HepG2 (cell line): ENCODE measurements around the gene MLYCD. TPM values are rescaled to one million over a fixed set of nuclear protein-coding genes. Genes with fewer than 3 reads are reported as not detected.

Experiments
- ATAC-seq: fragments of 200-7000 bp; cut with Tn5 transposase; 3 replicates; pipeline ENCODE4 v1.9.1; 2020; ENCODE audit warnings: mild to moderate bottlenecking, moderate library complexity
- BruUV-seq: library from RNA; stranded (reverse); fragments of 400-500 nt; replicated peaks from 2 replicates; lab custom pipeline; 2021; lab: Mats Ljungman, UMichigan
- CTCF ChIA-PET: fragments of 300-600 bp; formaldehyde crosslinking; extraction: SDS; loops from one replicate; lab custom pipeline; 2021; ENCODE audit warnings: low total read pairs, inconsistent platforms, low intra/inter-chr PET ratio; lab: Yijun Ruan, JAX
- POLR2A ChIA-PET: fragments of 350-600 bp; sonication (Branson Sonifier 250); formaldehyde crosslinking; loops from one replicate; lab custom pipeline; 2020; ENCODE audit warnings: antibody characterized with exemption, inconsistent platforms; lab: Yijun Ruan, JAX
- DNase-seq: peaks from one replicate; pipeline ENCODE4 v3.0.0-alpha.2; 2015; ENCODE audit warnings: low spot score
- FAIRE-seq: peaks from 3 replicates; lab custom pipeline; 2011; peaks lifted over from hg19 to GRCh38; lab: Jason Lieb, UNC
- H2AFZ ChIP-seq: one replicate; pipeline ENCODE4 v1.6.1; 2011; ENCODE audit warnings: low read length, inconsistent platforms
- H3K27ac ChIP-seq: fragments of 300-600 bp; 3 replicates; pipeline ENCODE4 v1.8.0; 2011; ENCODE audit warnings: mixed run types, mild to moderate bottlenecking, mixed read lengths, low read length, inconsistent platforms; ENCODE audit not compliant: insufficient read depth; ENCODE audit errors: extremely low read length
- H3K27me3 ChIP-seq, 2 experiments: fragments of 200-600 bp in 1 of 2; 2 replicates in 1 of 2; 3 replicates in 1 of 2; pipeline versions ENCODE4 v1.6.0 to v1.8.0; 2011; ENCODE audit warnings: low read length in 2 of 2, mild to moderate bottlenecking in 2 of 2, moderate library complexity in 2 of 2, inconsistent platforms in 1 of 2; ENCODE audit not compliant: insufficient read depth in 2 of 2, control insufficient read depth in 1 of 2
- H3K36me3 ChIP-seq, 2 experiments: fragments of 200-600 bp in 1 of 2; replicated peaks in 1 of 2; 2 replicates in 1 of 2; 3 replicates in 1 of 2; pipeline versions ENCODE4 v1.5.1 to v1.8.0; 2011; ENCODE audit warnings: low read length in 2 of 2, inconsistent platforms in 1 of 2; ENCODE audit not compliant: insufficient read depth in 2 of 2, control insufficient read depth in 1 of 2
- H3K4me1 ChIP-seq: 2 replicates; pipeline ENCODE4 v1.5.1; 2012; ENCODE audit warnings: low read length, inconsistent platforms; ENCODE audit not compliant: insufficient read depth
- H3K4me2 ChIP-seq: 2 replicates; pipeline ENCODE4 v1.6.0; 2011; ENCODE audit warnings: low read depth, low read length, inconsistent platforms
- H3K4me3 ChIP-seq, 3 experiments: fragments of 200-600 bp in 1 of 3; sonication (generic), shearing (Covaris generic) in 1 of 3; replicated peaks in 1 of 3; 2 replicates each; pipeline ENCODE4 v1.5.1; 2011 to 2016; ENCODE audit warnings: low read length in 3 of 3, inconsistent platforms in 2 of 3, low read depth in 2 of 3, mild to moderate bottlenecking in 2 of 3, control low read depth in 1 of 3, mixed read lengths in 1 of 3; ENCODE audit not compliant: insufficient read depth in 1 of 3
- H3K79me2 ChIP-seq: one replicate; pipeline ENCODE4 v1.6.1; 2011; ENCODE audit warnings: low read length, inconsistent platforms; ENCODE audit not compliant: insufficient read depth
- H3K9ac ChIP-seq: 2 replicates; pipeline ENCODE4 v1.6.0; 2011; ENCODE audit warnings: mild to moderate bottlenecking, low read depth, low read length, inconsistent platforms; ENCODE audit not compliant: insufficient read depth
- H3K9me3 ChIP-seq: 2 replicates; pipeline ENCODE4 v1.5.1; 2012; ENCODE audit warnings: mild to moderate bottlenecking, low read length
- H4K20me1 ChIP-seq: 2 replicates; pipeline ENCODE4 v1.6.0; 2011; ENCODE audit warnings: inconsistent platforms, mild to moderate bottlenecking, low read length, moderate library complexity; ENCODE audit not compliant: insufficient read depth
- ARNTL ChIP-seq: sonication (generic); formaldehyde crosslinking; IDR thresholded peaks from 2 replicates; pipeline ENCODE4 v1.4.0; 2020; ENCODE audit warnings: mild to moderate bottlenecking, missing genetic modification reagents
- ASH2L ChIP-seq: fragments of 300-600, 200-600 bp; sonication (generic); IDR thresholded peaks from 2 replicates; pipeline ENCODE4 v1.7.0; 2017; ENCODE audit warnings: low read depth, mild to moderate bottlenecking, moderate library complexity, mixed read lengths, low read length; ENCODE audit not compliant: insufficient read length
- EP300 ChIP-seq, 3 experiments: sonication (generic) in 1 of 3; formaldehyde crosslinking in 1 of 3; IDR thresholded peaks; 2 replicates each; pipeline versions ENCODE4 v1.5.1 to v1.6.1; 2011 to 2020; ENCODE audit warnings: low read depth in 2 of 3, low read length in 2 of 3, borderline replicate concordance in 1 of 3, improper control_type of control experiment in 1 of 3, mild to moderate bottlenecking in 1 of 3, missing genetic modification reagents in 1 of 3, moderate library complexity in 1 of 3
- ETV5 ChIP-seq: IDR thresholded peaks from 2 replicates; pipeline ENCODE4 v1.6.1; 2018; ENCODE audit warnings: missing biosample characterization, missing genetic modification reagents, inconsistent platforms, borderline replicate concordance
- FOXA3 ChIP-seq: IDR thresholded peaks from 2 replicates; pipeline ENCODE4 v1.6.1; 2016; ENCODE audit warnings: missing genetic modification reagents, missing compliant biosample characterization
- PRPF4 ChIP-seq: fragments of 200-400 bp; formaldehyde crosslinking; IDR thresholded peaks from 2 replicates; pipeline ENCODE4 v1.6.1; 2016; ENCODE audit warnings: low read length, low read depth; ENCODE audit not compliant: poor library complexity, severe bottlenecking
- RBAK ChIP-seq: sonication (generic); formaldehyde crosslinking; IDR thresholded peaks from 2 replicates; pipeline ENCODE4 v1.5.1; 2020; ENCODE audit warnings: mild to moderate bottlenecking, missing genetic modification reagents
- SMC3 ChIP-seq: IDR thresholded peaks from 2 replicates; pipeline ENCODE4 v1.6.1; 2011; ENCODE audit warnings: low read length, improper control_type of control experiment
- TBX3 ChIP-seq: fragments of 450-650 bp; IDR thresholded peaks from 2 replicates; pipeline ENCODE4 v1.6.1; 2017; ENCODE audit warnings: antibody characterized with exemption, mild to moderate bottlenecking, inconsistent platforms, borderline replicate concordance
- TEAD3 ChIP-seq: optimal IDR thresholded peaks from 2 replicates; pipeline ENCODE3; 2016; ENCODE audit warnings: borderline replicate concordance
- YEATS2 ChIP-seq: sonication (generic); formaldehyde crosslinking; IDR thresholded peaks from 2 replicates; pipeline ENCODE4 v1.4.0; 2020; ENCODE audit warnings: missing genetic modification reagents, borderline replicate concordance
- ZBTB20 ChIP-seq: sonication (generic); formaldehyde crosslinking; IDR thresholded peaks from 2 replicates; pipeline ENCODE4 v1.8.1; 2023; ENCODE audit warnings: missing genetic modification reagents, low read depth, mild to moderate bottlenecking, borderline replicate concordance
- ZC3H13 ChIP-seq: sonication (generic); formaldehyde crosslinking; IDR thresholded peaks from 2 replicates; pipeline ENCODE4 v1.8.1; 2023; ENCODE audit warnings: mild to moderate bottlenecking, missing genetic modification reagents, moderate library complexity
- ZNF317 ChIP-seq: sonication (generic); formaldehyde crosslinking; IDR thresholded peaks from 2 replicates; pipeline ENCODE4 v1.5.0; 2020; ENCODE audit warnings: mild to moderate bottlenecking, missing genetic modification reagents
- ZNF678 ChIP-seq: sonication (generic); formaldehyde crosslinking; IDR thresholded peaks from 2 replicates; pipeline ENCODE4 v1.4.0; 2020; ENCODE audit warnings: mild to moderate bottlenecking, missing genetic modification reagents
- ZNF713 ChIP-seq: sonication (generic); formaldehyde crosslinking; IDR thresholded peaks from 2 replicates; pipeline ENCODE4 v1.4.0; 2020; ENCODE audit warnings: mild to moderate bottlenecking, missing genetic modification reagents
- WGBS: methylation state at CpG from one replicate; pipeline ENCODE4 v1.1.6; 2017; ENCODE audit warnings: low lambda C conversion rate; 5-methylcytosine and 5-hydroxymethylcytosine counted together
- in situ Hi-C: cut with HindIII; loops from 2 replicates; pipeline ENCODE4 v1.10.0; 2017; ENCODE audit warnings: low pct_unique_long_range_greater_than_20kb; ENCODE audit not compliant: extremely low pct_ligation_motif_present
- intact Hi-C: fragments of 100-400 bp; cut with micrococcal nuclease; formaldehyde crosslinking; loops from one replicate; pipeline ENCODE4 v1.10.0; 2022; ENCODE audit not compliant: unreplicated experiment
- polyA plus RNA-seq, 8 experiments: library from polyadenylated mRNA; depleted of rRNA in 3 of 8; stranded (reverse) in 7 of 8; unstranded in 1 of 8; fragments of >200 nt; fragmentation: Illumina TruSeq in 4 of 8; extraction: Trizol in 4 of 8; gene quantifications; 2 replicates each; pipeline versions ENCODE4 v1.2.1 to v1.2.3, GENCODE V29; 2011 to 2016; ENCODE audit warnings: low read depth in 4 of 8, missing spikeins in 1 of 8, mixed read lengths in 1 of 8; ENCODE audit not compliant: insufficient read depth in 1 of 8
- total RNA-seq, 5 experiments: library from RNA; depleted of rRNA; stranded (reverse); fragments of >200 nt; fragmentation: Illumina TruSeq; extraction: Trizol; gene quantifications; 2 replicates each; pipeline ENCODE4 v1.2.3, GENCODE V29; 2016; ENCODE audit warnings: low read depth in 1 of 5
- TF ChIP-seq, protein P1 (sequence below): sonication (generic); formaldehyde crosslinking; IDR thresholded peaks from 2 replicates; pipeline ENCODE4 v1.8.1; 2023; ENCODE audit warnings: mild to moderate bottlenecking, missing genetic modification reagents, borderline replicate concordance
- TF ChIP-seq, protein P2 (sequence below): sonication (generic); formaldehyde crosslinking; IDR thresholded peaks from 2 replicates; pipeline ENCODE4 v1.4.0; 2020; ENCODE audit warnings: missing genetic modification reagents
- TF ChIP-seq, protein P3 (sequence below): sonication (generic); formaldehyde crosslinking; IDR thresholded peaks from 2 replicates; pipeline ENCODE4 v1.5.0; 2020; ENCODE audit warnings: mild to moderate bottlenecking, missing genetic modification reagents

The MLYCD gene
- total and polyA plus RNA-seq, 2 of the 13 experiments (the other 11 are each of a cell fraction or from before 2014, with no cell fraction given): 1.8 to 4.0 TPM

DNA sequence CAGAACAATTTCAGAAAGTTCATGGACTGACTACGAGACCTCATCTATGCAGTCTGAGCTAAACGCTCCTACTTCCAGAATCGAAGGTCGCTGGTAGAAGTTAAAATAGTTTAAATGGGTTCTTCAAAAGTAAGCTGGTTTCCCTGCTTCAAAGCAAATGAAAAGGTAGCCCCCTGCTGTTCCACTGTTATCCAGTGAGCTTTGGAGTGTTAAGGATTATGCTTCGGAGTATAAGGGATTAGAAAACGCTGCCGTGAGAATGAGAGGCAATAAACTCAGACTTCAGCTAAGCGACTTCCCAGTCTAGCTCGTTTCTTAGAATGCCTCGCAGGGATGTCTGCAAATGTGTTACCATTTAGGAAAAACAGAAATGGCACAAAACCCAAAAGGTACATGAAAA is 12.4 kb downstream of the MLYCD start:
- in situ Hi-C loops: no loop called here
- H3K4me2 ChIP-seq: no peak overlapping the region
- no peak for DNase-seq
- TF ChIP-seq RBAK (no peak), ZNF317 (CRISPR knock-in tag) (no peak), ZC3H13 (CRISPR knock-in tag) (no peak), ZNF713 (CRISPR knock-in tag) (no peak), FOXA3 (no peak), SMC3 (no peak), ASH2L (no peak), ZNF678 (no peak), ARNTL (CRISPR knock-in tag) (no peak), ETV5 (no peak), TBX3 (no peak), ZBTB20 (CRISPR knock-in tag) (no peak), EP300 (IDR thresholded peaks at IDR 0.05; ENCODE audit: low read depth in 2 of 2, low read length in 2 of 2) (no peak), EP300 (CRISPR knock-in tag; IDR thresholded peaks at IDR 0.05; ENCODE audit: borderline replicate concordance) (no peak), YEATS2 (CRISPR knock-in tag) (no peak), PRPF4 (no peak), TEAD3 (CRISPR knock-in tag) (no peak)
- TF ChIP-seq, protein P1, sequence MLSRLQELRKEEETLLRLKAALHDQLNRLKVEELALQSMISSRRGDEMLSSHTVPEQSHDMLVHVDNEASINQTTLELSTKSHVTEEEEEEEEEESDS (CRISPR knock-in tag): no peak
- TF ChIP-seq, protein P2, sequence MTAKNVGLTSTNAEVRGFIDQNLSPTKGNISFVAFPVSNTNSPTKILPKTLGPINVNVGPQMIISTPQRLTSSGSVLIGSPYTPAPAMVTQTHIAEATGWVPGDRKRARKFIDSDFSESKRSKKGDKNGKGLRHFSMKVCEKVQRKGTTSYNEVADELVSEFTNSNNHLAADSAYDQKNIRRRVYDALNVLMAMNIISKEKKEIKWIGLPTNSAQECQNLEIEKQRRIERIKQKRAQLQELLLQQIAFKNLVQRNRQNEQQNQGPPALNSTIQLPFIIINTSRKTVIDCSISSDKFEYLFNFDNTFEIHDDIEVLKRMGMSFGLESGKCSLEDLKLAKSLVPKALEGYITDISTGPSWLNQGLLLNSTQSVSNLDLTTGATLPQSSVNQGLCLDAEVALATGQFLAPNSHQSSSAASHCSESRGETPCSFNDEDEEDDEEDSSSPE: no peak
- TF ChIP-seq, protein P3, sequence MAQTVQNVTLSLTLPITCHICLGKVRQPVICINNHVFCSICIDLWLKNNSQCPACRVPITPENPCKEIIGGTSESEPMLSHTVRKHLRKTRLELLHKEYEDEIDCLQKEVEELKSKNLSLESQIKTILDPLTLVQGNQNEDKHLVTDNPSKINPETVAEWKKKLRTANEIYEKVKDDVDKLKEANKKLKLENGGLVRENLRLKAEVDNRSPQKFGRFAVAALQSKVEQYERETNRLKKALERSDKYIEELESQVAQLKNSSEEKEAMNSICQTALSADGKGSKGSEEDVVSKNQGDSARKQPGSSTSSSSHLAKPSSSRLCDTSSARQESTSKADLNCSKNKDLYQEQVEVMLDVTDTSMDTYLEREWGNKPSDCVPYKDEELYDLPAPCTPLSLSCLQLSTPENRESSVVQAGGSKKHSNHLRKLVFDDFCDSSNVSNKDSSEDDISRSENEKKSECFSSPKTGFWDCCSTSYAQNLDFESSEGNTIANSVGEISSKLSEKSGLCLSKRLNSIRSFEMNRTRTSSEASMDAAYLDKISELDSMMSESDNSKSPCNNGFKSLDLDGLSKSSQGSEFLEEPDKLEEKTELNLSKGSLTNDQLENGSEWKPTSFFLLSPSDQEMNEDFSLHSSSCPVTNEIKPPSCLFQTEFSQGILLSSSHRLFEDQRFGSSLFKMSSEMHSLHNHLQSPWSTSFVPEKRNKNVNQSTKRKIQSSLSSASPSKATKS (CRISPR knock-in tag): no peak
- TF ChIP-seq, all 625 proteins: peak for 0
- WGBS: 97% methylated on average over 10 of the region's 10 CpGs
- intact Hi-C loops: no loop called here
- H3K4me3 ChIP-seq: no peak overlapping the region
- no peak overlapping the region for H2AFZ ChIP-seq
- ChIA-PET POLR2A (no interaction called here), CTCF (no interaction called here)
- H3K36me3 ChIP-seq: peaks cover 21 to 32% of the 10 kb centered on the region in 2 experiments
- H3K9ac ChIP-seq: no peak overlapping the region
- H3K27ac ChIP-seq: no peak overlapping the region
- H3K9me3 ChIP-seq: no peaks in the 10 kb centered on the region
- no peaks in the 10 kb centered on the region for H3K4me1 ChIP-seq
- no peaks in the 10 kb centered on the region; the same call in 1 of the 2 replicates for H4K20me1 ChIP-seq
- ATAC-seq (no peak), FAIRE-seq (no peak)
- H3K27me3 ChIP-seq: no peaks in the 10 kb centered on the region
- H3K79me2 ChIP-seq: no peaks in the 10 kb centered on the region
- no TSS peak for BruUV-seq
